Choroid plexus epithelial cell (primary cell): ENCODE data around the gene THSD7B.
"Not testable (repeated sequence)": the region's sequence is repeated elsewhere in the genome, so short reads cannot be mapped to it uniquely, and the experiment has no call there.

Experiments used
- DNase-seq: peaks from one replicate; pipeline ENCODE4 v3.0.0-alpha.2; 2010; ENCODE audit warnings: low read depth
- H3K4me3 ChIP-seq: 2 replicates; pipeline ENCODE4 v1.5.1; 2011; ENCODE audit warnings: low read depth, mild to moderate bottlenecking, control low read depth, low read length, moderate library complexity
- TF ChIP-seq, protein P1 (sequence below): conservative IDR thresholded peaks from 2 replicates; pipeline ENCODE4 v1.5.1; 2011; ENCODE audit warnings: low read depth, mild to moderate bottlenecking, control low read depth, inconsistent platforms, low read length, moderate library complexity

THSD7B gene

DNA sequence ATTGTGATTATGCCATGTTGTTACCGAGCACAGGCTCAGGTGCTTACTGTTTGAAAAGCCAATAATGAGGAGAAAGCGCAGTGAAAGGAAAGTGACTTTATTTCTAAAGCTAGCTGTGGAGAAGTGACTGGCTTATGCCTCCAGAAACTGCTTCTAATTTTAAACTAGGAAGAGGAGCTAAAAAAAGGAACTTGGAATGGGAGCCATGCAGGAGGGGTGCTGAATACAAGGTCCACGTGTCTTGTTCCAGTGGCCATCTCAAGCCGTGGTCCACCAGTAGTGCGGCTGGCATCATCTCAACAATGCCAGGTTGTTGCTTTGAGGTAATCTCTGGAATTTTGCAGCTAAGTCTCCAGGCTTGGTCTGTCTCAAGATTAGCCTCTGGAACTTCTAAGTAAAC, 282.0 kb downstream of the THSD7B start:
- H3K4me3 ChIP-seq = no peak overlapping the region
- TF ChIP-seq, protein P1, sequence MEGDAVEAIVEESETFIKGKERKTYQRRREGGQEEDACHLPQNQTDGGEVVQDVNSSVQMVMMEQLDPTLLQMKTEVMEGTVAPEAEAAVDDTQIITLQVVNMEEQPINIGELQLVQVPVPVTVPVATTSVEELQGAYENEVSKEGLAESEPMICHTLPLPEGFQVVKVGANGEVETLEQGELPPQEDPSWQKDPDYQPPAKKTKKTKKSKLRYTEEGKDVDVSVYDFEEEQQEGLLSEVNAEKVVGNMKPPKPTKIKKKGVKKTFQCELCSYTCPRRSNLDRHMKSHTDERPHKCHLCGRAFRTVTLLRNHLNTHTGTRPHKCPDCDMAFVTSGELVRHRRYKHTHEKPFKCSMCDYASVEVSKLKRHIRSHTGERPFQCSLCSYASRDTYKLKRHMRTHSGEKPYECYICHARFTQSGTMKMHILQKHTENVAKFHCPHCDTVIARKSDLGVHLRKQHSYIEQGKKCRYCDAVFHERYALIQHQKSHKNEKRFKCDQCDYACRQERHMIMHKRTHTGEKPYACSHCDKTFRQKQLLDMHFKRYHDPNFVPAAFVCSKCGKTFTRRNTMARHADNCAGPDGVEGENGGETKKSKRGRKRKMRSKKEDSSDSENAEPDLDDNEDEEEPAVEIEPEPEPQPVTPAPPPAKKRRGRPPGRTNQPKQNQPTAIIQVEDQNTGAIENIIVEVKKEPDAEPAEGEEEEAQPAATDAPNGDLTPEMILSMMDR = no peak
- DNase-seq = no peak

DNA sequence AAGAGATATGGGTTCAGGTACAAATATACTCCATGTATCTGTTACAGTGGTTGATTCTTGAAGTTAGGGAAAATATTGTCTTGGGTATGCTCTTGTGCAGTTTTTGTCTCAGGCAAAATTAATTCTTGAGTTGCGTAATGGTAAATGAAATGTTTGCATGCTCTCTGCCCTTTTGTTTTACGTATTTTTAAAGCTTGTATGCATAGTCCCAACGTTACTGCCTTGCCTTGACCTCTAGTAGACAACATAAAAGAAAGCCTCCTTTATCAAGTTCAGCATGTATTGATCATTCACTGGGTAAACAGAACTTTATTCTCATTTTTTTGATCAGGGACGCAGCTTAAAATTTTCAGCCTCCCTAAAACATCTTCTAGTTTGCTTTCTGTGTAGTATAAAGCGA, 283.1 kb downstream of the THSD7B start:
- no peak overlapping the region for H3K4me3 ChIP-seq
- no peak for DNase-seq
- TF ChIP-seq, protein P1 = no peak

DNA sequence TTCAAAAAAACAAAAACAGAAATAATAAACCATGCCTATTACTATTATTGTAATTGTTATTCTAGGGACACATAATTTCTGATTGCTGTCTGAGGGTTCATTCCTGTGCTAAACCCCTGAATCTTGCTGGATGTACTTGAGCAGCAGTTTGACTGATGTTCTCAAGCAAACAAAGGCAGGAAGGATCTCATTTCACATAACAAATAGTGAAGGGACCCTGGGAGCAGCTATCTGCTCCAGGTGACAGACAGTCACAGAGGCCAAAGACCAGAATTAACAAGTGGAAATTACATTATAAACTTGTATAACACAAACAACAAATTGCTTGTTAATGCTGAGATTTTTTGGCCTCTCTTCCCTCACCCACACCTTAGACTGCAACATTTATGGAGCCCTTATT, 284.2 kb downstream of the THSD7B start:
- H3K4me3 ChIP-seq = no peak overlapping the region
- TF ChIP-seq, protein P1 = no peak
- DNase-seq = no peak

DNA sequence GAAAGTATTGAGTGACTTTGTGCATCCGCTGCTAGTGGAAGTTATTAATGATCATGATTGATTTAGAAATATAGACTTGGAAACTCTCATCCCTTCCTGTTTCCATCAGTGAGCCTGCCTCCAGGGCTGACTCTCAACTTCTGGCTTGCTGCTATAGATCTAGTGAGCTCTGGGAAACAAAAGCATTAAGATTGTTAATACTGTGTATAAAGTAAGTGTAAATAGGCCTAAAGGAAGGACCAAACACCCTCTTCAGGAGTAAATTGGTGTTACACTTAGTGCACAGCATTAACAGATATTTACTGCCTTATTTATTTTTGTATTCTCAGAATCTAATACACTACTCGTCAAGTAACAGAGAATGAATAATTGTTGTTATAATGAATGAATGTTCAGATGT, 285.6 kb downstream of the THSD7B start:
- no peak overlapping the region for H3K4me3 ChIP-seq
- TF ChIP-seq, protein P1 = no peak
- DNase-seq = peak; percentile 2

DNA sequence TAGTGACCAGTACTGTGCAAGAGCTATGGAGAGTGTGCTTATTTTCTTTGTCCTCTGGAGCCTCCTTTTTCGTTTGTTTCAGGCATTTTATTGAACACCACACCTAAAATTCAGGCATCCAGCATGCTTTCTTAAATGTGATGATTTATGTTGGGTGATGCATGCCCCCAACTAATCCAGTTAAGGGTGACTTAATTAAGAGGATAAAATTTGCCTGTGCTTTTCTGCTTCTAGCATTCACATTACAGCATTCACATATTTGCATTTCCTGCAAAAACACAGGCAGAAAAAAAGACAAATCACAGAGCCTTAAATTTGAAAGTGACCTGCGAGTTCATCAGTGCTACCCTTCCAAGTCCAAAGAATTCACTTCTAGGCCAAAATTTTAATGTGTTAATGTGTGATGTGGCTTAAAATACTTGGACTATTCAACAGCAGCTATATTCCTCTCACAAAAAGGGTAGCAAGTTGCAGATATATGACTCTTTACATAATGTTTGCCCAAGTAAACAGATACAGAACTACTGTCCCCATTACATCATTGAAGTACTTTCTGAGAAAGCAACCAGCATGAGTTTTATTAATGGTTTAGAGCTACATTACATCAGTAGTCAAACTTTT, 286.5 kb downstream of the THSD7B start:
- H3K4me3 ChIP-seq = no peak overlapping the region
- DNase-seq = no peak
- TF ChIP-seq, protein P1 = no peak

DNA sequence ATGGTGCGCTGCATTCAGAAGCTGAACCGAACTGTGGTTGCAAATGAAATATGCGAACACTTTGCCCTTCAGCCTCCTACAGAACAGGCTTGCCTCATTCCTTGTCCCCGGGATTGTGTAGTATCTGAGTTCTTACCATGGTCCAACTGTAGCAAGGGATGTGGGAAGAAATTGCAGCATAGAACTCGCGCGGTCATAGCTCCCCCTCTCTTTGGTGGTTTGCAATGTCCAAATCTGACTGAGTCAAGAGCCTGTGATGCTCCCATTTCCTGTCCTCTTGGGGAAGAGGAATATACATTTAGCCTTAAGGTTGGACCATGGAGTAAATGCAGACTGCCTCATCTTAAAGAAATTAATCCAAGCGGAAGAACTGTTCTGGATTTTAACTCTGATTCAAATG, 291.4 kb downstream of the THSD7B start:
- H3K4me3 ChIP-seq = no peak overlapping the region
- TF ChIP-seq, protein P1 = no peak
- DNase-seq = no peak

DNA sequence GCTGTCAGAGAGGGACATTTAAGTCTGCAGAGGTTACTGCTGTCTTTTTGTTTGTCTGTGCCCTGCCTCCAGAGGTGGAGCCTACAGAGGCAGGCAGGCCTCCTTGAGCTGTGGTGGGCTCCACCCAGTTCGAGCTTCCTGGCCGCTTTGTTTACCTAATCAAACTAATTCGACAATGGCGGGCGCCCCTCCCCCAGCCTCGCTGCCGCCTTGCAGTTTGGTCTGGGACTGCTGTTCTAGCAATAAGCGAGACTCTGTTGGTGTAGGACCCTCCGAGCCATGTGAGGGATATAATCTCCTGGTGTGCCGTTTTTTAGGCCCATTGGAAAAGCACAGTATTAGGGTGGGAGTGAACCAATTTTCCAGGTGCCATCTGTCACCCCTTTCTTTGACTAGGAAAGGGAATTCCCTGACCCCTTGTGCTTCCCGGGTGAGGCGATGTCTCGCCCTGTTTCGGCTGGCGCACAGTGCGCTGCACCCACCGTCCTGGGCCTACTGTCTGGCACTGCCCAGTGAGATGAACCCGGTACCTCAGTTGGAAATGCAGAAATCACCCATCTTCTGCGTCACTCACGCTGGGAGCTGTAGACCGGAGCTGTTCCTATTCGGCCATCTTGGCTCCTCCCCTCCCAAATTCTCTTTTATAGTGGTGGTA, 310.9 kb downstream of the THSD7B start:
- not testable (repeated sequence) for H3K4me3 ChIP-seq, DNase-seq
